ENCODE data around the gene TUBGCP6.

The TUBGCP6 gene

DNA sequence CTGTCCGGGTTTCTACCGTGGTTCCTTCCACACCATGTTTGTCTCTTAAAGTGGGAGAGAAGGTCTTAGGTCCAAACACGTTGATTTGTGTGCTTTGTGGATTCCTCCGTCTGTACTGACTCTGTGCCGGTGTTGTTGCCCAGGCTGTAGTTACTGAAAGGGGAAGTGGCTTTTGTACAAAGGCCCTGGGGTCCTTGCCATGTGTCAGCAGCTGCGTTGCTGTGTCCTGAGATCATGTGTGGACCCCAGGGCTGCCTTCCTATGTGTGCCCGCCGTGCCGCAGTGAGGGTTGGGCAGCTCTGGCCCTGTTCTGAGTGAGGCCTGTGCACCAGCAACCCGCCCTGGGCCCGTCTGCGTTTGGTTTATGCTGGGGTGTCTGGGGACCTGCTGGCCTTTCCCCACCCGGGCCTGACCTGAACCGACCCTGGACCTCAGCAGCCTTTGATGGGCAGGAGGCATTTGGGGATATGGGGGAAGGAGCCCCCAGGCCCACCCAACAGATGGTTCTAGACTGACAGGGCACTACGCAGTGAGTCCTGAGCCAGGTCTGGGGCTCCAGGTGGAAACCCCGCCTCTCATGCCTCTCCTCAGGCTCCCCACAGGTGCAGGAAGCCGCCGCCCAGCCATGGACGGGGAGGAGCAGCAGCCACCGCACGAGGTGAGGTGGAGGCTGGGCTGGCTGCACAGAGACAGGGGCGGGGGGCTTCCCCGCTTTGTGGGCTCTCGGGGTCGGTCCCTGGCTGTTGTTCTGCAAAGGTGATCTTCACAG lies 52.2 kb downstream of the TUBGCP6 start:
- no peak for ATAC-seq
- TF ChIP-seq RARB (CRISPR knock-in tag; IDR thresholded peaks at IDR 0.05) (no peak), ZNF70 (CRISPR knock-in tag; IDR thresholded peaks at IDR 0.05) (no peak), ZFP30 (CRISPR knock-in tag; IDR thresholded peaks at IDR 0.05) (no peak), ARNTL (CRISPR knock-in tag; IDR thresholded peaks at IDR 0.05; ENCODE audit: borderline replicate concordance, low read depth) (no peak), ZFP3 (CRISPR knock-in tag; IDR thresholded peaks at IDR 0.05) (no peak), BACH2 (CRISPR knock-in tag; IDR thresholded peaks at IDR 0.05; ENCODE audit: borderline replicate concordance) (no peak), ZC3H10 (CRISPR knock-in tag; IDR thresholded peaks at IDR 0.05) (no peak), GLIS3 (CRISPR knock-in tag; IDR thresholded peaks at IDR 0.05) (no peak), ISL1 (CRISPR knock-in tag; IDR thresholded peaks at IDR 0.05) (no peak), PPARA (CRISPR knock-in tag; IDR thresholded peaks at IDR 0.05; ENCODE audit: borderline replicate concordance) (no peak), CSDC2 (CRISPR knock-in tag; IDR thresholded peaks at IDR 0.05) (no peak), TCF4 (CRISPR knock-in tag; IDR thresholded peaks at IDR 0.05; ENCODE audit: borderline replicate concordance) (no peak), ZNF565 (CRISPR knock-in tag; conservative IDR thresholded peaks at IDR 0.05; ENCODE audit: low read depth) (no peak), ZNF8 (CRISPR knock-in tag; IDR thresholded peaks at IDR 0.05) (no peak)
- TF ChIP-seq, protein P1, sequence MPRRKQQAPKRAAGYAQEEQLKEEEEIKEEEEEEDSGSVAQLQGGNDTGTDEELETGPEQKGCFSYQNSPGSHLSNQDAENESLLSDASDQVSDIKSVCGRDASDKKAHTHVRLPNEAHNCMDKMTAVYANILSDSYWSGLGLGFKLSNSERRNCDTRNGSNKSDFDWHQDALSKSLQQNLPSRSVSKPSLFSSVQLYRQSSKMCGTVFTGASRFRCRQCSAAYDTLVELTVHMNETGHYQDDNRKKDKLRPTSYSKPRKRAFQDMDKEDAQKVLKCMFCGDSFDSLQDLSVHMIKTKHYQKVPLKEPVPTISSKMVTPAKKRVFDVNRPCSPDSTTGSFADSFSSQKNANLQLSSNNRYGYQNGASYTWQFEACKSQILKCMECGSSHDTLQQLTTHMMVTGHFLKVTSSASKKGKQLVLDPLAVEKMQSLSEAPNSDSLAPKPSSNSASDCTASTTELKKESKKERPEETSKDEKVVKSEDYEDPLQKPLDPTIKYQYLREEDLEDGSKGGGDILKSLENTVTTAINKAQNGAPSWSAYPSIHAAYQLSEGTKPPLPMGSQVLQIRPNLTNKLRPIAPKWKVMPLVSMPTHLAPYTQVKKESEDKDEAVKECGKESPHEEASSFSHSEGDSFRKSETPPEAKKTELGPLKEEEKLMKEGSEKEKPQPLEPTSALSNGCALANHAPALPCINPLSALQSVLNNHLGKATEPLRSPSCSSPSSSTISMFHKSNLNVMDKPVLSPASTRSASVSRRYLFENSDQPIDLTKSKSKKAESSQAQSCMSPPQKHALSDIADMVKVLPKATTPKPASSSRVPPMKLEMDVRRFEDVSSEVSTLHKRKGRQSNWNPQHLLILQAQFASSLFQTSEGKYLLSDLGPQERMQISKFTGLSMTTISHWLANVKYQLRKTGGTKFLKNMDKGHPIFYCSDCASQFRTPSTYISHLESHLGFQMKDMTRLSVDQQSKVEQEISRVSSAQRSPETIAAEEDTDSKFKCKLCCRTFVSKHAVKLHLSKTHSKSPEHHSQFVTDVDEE (CRISPR knock-in tag; IDR thresholded peaks at IDR 0.05), result no peak
- TF ChIP-seq, protein P2, sequence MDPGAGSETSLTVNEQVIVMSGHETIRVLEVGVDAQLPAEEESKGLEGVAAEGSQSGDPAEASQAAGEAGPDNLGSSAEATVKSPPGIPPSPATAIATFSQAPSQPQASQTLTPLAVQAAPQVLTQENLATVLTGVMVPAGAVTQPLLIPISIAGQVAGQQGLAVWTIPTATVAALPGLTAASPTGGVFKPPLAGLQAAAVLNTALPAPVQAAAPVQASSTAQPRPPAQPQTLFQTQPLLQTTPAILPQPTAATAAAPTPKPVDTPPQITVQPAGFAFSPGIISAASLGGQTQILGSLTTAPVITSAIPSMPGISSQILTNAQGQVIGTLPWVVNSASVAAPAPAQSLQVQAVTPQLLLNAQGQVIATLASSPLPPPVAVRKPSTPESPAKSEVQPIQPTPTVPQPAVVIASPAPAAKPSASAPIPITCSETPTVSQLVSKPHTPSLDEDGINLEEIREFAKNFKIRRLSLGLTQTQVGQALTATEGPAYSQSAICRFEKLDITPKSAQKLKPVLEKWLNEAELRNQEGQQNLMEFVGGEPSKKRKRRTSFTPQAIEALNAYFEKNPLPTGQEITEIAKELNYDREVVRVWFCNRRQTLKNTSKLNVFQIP (CRISPR knock-in tag; IDR thresholded peaks at IDR 0.05; ENCODE audit: borderline replicate concordance, low read depth), result no peak
- TF ChIP-seq, protein P3, sequence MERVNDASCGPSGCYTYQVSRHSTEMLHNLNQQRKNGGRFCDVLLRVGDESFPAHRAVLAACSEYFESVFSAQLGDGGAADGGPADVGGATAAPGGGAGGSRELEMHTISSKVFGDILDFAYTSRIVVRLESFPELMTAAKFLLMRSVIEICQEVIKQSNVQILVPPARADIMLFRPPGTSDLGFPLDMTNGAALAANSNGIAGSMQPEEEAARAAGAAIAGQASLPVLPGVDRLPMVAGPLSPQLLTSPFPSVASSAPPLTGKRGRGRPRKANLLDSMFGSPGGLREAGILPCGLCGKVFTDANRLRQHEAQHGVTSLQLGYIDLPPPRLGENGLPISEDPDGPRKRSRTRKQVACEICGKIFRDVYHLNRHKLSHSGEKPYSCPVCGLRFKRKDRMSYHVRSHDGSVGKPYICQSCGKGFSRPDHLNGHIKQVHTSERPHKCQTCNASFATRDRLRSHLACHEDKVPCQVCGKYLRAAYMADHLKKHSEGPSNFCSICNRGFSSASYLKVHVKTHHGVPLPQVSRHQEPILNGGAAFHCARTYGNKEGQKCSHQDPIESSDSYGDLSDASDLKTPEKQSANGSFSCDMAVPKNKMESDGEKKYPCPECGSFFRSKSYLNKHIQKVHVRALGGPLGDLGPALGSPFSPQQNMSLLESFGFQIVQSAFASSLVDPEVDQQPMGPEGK (CRISPR knock-in tag; IDR thresholded peaks at IDR 0.05; ENCODE audit: borderline replicate concordance), result no peak
- TF ChIP-seq, protein P4, sequence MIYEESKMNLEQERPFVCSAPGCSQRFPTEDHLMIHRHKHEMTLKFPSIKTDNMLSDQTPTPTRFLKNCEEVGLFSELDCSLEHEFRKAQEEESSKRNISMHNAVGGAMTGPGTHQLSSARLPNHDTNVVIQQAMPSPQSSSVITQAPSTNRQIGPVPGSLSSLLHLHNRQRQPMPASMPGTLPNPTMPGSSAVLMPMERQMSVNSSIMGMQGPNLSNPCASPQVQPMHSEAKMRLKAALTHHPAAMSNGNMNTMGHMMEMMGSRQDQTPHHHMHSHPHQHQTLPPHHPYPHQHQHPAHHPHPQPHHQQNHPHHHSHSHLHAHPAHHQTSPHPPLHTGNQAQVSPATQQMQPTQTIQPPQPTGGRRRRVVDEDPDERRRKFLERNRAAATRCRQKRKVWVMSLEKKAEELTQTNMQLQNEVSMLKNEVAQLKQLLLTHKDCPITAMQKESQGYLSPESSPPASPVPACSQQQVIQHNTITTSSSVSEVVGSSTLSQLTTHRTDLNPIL (CRISPR knock-in tag; IDR thresholded peaks at IDR 0.05; ENCODE audit: low read depth), result no peak
- TF ChIP-seq, protein P5, sequence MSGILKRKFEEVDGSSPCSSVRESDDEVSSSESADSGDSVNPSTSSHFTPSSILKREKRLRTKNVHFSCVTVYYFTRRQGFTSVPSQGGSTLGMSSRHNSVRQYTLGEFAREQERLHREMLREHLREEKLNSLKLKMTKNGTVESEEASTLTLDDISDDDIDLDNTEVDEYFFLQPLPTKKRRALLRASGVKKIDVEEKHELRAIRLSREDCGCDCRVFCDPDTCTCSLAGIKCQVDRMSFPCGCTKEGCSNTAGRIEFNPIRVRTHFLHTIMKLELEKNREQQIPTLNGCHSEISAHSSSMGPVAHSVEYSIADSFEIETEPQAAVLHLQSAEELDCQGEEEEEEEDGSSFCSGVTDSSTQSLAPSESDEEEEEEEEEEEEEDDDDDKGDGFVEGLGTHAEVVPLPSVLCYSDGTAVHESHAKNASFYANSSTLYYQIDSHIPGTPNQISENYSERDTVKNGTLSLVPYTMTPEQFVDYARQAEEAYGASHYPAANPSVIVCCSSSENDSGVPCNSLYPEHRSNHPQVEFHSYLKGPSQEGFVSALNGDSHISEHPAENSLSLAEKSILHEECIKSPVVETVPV (CRISPR knock-in tag; IDR thresholded peaks at IDR 0.05), result no peak

DNA sequence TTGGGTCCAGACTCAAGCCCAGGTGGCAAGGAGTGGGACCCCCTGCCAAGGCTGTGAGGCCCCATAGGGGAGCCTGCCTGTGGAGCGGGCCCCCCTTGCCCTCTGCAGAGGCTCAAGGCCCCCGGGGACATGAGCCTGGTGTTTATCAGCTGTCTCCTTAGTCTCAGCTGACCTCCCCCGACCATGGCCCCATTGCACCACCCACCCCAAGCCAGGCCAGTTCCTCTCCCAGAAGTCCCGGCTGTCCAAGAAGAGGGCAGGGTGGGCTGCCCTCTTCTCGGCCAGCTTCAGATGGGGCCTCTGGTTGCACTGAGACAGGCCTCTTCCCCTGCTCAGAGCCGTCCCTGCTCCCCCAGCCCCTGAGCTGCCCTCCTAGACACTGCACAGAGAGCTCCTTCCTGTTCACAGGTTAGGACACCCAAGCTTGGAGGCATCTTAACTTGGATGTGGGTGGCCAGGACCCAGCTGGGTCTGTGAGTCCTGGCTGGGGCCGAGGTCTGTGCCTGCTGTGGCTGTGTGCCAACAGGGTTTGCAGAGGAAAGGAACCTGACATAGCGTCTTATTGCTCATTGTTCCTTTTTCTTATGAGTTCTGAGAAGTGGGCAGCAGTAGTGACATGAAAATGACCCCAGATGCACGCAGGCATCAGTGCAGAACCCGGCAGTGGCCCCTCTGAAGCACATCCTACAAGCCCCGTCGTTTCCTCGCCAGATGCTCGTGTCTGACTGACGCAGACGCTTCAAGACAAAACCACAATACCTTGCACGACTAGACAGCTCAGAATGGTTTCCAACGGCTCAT lies 53.7 kb downstream of the TUBGCP6 start:
- ATAC-seq, result no peak
- no peak for TF ChIP-seq ZFP3 (CRISPR knock-in tag; IDR thresholded peaks at IDR 0.05)
- TF ChIP-seq TCF4 (CRISPR knock-in tag; IDR thresholded peaks at IDR 0.05; ENCODE audit: borderline replicate concordance), result no peak
- TF ChIP-seq, protein P1 (CRISPR knock-in tag; IDR thresholded peaks at IDR 0.05), result no peak
- TF ChIP-seq, protein P2 (CRISPR knock-in tag; IDR thresholded peaks at IDR 0.05; ENCODE audit: borderline replicate concordance, low read depth), result no peak
- TF ChIP-seq CSDC2 (CRISPR knock-in tag; IDR thresholded peaks at IDR 0.05), result no peak
- TF ChIP-seq GLIS3 (CRISPR knock-in tag; IDR thresholded peaks at IDR 0.05), result no peak
- no peak for TF ChIP-seq SNAI2 (CRISPR knock-in tag; IDR thresholded peaks at IDR 0.05)
- TF ChIP-seq, protein P5 (CRISPR knock-in tag; IDR thresholded peaks at IDR 0.05), result no peak
- no peak for TF ChIP-seq BACH2 (CRISPR knock-in tag; IDR thresholded peaks at IDR 0.05; ENCODE audit: borderline replicate concordance)
- TF ChIP-seq ZNF565 (CRISPR knock-in tag; conservative IDR thresholded peaks at IDR 0.05; ENCODE audit: low read depth), result no peak
- no peak for TF ChIP-seq ZNF70 (CRISPR knock-in tag; IDR thresholded peaks at IDR 0.05)
- TF ChIP-seq ZC3H10 (CRISPR knock-in tag; IDR thresholded peaks at IDR 0.05), result no peak
- TF ChIP-seq PPARA (CRISPR knock-in tag; IDR thresholded peaks at IDR 0.05; ENCODE audit: borderline replicate concordance), result no peak
- no peak for TF ChIP-seq ISL1 (CRISPR knock-in tag; IDR thresholded peaks at IDR 0.05)

All from SK-N-SH treated with all-trans-retinoic acid at 6 μM for 48 hours (cell line).